ENCODE results near the gene KRT74.

KRT74 gene

DNA sequence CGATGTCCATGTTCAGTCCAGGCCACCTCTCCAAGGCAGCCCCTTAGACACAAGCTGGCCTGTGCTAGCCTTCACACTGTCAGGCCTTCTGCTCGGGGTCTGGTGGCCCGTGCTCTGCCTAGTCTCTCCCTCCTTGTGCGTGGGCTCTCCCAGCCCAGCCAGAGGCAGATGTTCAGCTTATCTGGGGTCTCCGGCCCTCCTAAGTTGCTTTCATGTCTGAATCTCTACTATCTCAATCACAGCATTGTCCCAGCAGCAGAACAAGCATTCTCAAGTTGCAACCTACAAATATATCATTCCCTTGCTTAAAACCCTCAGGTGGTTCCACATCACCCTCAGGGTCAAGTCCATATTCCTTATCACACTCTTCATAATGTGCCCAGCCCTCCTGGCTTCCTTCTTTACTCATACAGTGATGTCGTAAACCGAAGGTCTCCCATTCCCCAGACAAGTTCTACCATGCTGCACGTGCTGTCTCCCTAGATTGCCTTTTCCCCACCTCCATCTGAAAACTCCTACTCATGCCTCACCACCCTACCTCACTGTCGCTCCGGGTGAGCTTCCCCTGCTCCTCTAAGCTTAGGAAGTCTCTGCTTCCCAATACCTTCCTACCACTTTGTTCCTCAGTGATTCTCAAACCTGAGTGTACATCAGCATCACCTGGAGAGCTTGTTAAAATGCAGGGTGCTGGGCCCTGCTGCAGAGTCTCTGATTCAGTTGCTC is 43.2 kb upstream of the KRT74 start:
- Histone ChIP-seq H3K27me3 (no peaks in the 10 kb centered on the region), H3K4me1 (ENCODE audit: control insufficient read depth in 1 of 2, insufficient read depth in 1 of 2, low read depth in 1 of 2, low read length in 1 of 2) (no peaks in the 10 kb centered on the region), H3K36me3 (no peaks in the 10 kb centered on the region), H3K27ac (no peak overlapping the region), H3K4me3 (ENCODE audit: low read depth in 1 of 2, low read length in 1 of 2) (no peak overlapping the region), H3K9me3 (no peaks in the 10 kb centered on the region)
- TF ChIP-seq, protein P1, sequence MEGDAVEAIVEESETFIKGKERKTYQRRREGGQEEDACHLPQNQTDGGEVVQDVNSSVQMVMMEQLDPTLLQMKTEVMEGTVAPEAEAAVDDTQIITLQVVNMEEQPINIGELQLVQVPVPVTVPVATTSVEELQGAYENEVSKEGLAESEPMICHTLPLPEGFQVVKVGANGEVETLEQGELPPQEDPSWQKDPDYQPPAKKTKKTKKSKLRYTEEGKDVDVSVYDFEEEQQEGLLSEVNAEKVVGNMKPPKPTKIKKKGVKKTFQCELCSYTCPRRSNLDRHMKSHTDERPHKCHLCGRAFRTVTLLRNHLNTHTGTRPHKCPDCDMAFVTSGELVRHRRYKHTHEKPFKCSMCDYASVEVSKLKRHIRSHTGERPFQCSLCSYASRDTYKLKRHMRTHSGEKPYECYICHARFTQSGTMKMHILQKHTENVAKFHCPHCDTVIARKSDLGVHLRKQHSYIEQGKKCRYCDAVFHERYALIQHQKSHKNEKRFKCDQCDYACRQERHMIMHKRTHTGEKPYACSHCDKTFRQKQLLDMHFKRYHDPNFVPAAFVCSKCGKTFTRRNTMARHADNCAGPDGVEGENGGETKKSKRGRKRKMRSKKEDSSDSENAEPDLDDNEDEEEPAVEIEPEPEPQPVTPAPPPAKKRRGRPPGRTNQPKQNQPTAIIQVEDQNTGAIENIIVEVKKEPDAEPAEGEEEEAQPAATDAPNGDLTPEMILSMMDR (IDR thresholded peaks at IDR 0.05), result no peak

DNA sequence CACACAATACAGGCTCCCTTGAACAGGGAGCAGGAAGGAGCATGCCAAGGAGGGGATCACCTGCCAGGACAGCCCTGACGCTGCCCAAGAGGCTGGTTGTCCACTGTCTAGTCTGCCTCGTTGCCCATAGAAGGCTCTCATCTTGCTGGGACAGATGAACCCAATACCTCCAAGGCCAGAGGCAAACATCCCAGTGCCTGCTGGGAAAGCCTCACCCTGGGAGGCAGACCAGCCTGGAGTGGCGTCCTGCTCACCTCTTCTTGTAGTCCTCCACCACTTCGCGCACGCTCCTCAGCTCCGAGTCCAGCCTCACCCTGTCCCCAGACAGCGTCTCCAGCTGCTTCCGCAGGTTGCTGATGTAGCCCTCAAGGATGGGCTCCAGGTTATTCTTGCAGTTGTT is 42.3 kb upstream of the KRT74 start:
- Histone ChIP-seq H3K36me3 (no peaks in the 10 kb centered on the region), H3K9me3 (no peaks in the 10 kb centered on the region), H3K4me3 (ENCODE audit: low read depth in 1 of 2, low read length in 1 of 2) (no peak overlapping the region), H3K4me1 (ENCODE audit: control insufficient read depth in 1 of 2, insufficient read depth in 1 of 2, low read depth in 1 of 2, low read length in 1 of 2) (no peaks in the 10 kb centered on the region), H3K27me3 (peaks cover 5% of the 10 kb centered on the region), H3K27ac (no peak overlapping the region)
- TF ChIP-seq, protein P1 (IDR thresholded peaks at IDR 0.05), result no peak

DNA sequence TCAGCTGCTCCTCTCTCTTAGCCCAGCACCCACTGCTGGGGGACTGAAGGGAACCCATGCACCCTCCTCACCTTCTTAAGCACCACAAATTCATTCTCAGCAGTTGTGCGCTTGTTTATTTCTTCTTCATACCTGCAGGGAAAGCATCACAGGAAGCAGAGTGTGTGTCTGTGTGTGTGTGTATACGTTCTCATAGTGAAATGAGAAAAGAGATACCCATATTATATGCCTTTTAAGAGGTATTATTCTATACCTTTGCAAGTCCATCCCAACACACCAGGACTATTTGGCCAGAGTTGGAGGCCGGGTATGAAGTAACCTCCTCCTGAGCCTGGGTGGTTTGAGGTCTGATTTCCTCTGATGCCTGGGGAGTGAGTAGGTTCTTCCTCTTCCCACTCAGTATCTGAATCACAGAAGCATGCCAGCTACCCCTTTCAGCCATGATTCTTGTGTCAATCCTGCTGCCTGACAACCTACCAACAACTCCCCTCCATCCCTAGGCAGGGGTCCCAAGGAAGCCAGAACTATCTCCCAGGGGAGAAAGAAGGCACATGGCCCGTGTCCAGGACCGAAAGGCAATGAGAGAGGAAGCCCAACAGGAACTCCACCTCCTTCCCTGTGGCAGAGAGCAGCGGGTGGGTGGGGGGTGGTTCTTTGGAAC is 41.7 kb upstream of the KRT74 start:
- Histone ChIP-seq H3K4me1 (ENCODE audit: control insufficient read depth in 1 of 2, insufficient read depth in 1 of 2, low read depth in 1 of 2, low read length in 1 of 2) (no peaks in the 10 kb centered on the region), H3K36me3 (no peaks in the 10 kb centered on the region), H3K9me3 (no peaks in the 10 kb centered on the region), H3K27ac (no peak overlapping the region), H3K27me3 (peaks cover 11% of the 10 kb centered on the region), H3K4me3 (ENCODE audit: low read depth in 1 of 2, low read length in 1 of 2) (no peak overlapping the region)
- TF ChIP-seq, protein P1 (IDR thresholded peaks at IDR 0.05), result no peak

DNA sequence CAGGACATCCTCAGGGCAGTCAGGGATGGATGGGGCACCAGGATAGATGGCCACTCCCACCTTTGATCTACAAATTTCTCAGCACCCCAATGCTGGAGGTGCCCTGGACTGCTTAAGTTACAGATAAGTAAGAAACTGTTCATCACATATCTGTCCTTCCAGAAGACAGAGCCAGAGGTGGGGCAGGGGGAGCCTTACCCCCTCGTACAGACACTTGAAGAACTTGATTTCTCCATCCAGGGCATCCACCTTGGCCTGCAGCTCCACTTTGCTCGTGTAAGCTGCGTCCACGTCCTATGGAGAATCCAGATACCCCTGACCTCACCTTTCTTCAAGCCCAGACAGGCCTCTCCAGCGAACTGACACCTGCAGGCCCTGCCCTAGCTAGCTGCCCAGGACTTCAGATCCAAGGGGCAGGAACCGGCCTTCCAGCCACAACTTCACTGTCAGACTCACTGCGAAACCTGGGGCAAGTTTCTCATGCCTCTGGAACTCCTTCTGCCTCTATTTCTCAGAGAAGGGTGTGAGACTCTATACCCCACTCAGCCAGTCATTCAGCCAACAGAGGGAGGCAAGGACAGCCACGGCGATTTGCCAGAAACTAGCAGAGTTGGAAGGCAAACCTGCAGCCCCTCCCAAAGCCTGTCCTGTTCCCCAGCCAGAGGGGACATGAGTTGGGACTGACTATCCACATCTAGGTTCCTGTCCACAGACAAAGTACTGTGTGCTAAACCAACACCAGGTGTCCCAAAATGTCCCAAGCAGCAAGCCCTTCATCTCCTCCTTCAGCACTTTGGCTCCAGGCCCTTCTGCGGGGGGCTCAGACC is 41.0 kb upstream of the KRT74 start:
- TF ChIP-seq, protein P1 (IDR thresholded peaks at IDR 0.05), result no peak
- H3K36me3 ChIP-seq, result no peaks in the 10 kb centered on the region
- no peaks in the 10 kb centered on the region for H3K9me3 ChIP-seq
- H3K4me3 ChIP-seq (ENCODE audit: low read depth in 1 of 2, low read length in 1 of 2), result no peak overlapping the region
- peaks cover 18% of the 10 kb centered on the region for H3K27me3 ChIP-seq
- no peak overlapping the region for H3K27ac ChIP-seq
- no peaks in the 10 kb centered on the region for H3K4me1 ChIP-seq (ENCODE audit: control insufficient read depth in 1 of 2, insufficient read depth in 1 of 2, low read depth in 1 of 2, low read length in 1 of 2)

DNA sequence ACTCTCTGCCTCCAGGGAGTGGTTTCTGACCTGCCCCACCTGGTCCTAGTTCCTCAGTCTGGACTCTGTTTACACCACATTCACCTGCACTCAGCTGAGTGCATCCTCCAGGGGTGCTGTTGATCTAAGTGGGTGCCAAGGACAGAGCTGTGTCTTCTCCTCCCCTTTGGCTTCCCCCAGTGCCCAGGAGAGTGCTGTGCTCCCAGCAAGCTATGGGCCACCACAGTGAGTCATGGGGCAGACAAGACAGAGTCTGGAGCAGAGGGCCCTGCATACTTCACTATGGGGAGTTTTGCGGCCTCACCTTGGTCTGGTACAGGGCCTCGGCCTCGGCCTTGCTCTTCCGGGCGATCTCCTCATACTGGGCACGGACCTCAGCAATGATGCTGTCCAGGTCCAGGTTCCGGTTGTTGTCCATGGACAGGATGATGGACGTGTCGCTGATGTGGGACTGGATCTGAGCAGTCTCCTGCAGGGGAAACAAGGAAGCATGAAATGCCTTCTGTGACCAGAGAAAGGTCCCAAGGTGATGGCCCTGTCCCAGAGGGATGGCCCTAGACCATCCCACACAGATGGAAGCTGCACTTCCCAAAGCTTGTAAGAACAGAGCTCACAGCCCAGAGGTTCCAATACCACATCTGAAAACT is 39.9 kb upstream of the KRT74 start:
- no peak overlapping the region for H3K27ac ChIP-seq
- TF ChIP-seq, protein P1 (IDR thresholded peaks at IDR 0.05), result no peak

More for the DNA sequence above, 39.9 kb upstream of the KRT74 start:
- Histone ChIP-seq H3K4me1 (ENCODE audit: control insufficient read depth in 1 of 2, insufficient read depth in 1 of 2, low read depth in 1 of 2, low read length in 1 of 2) (no peaks in the 10 kb centered on the region), H3K36me3 (no peaks in the 10 kb centered on the region), H3K27me3 (peaks cover 29% of the 10 kb centered on the region), H3K9me3 (no peaks in the 10 kb centered on the region), H3K4me3 (ENCODE audit: low read depth in 1 of 2, low read length in 1 of 2) (no peak overlapping the region)
